Vagina (tissue), 2 donors: Measurements from ENCODE around the gene PDYN. TPM values are rescaled to one million over a fixed set of nuclear protein-coding genes. Genes with fewer than 3 reads are reported as not detected.
A peak's percentile ranks its signal among the peaks of the same experiment; 100 is the strongest.

Experiments used
- DNase-seq, 2 donors: peaks; one replicate each; pipeline ENCODE4 v3.0.0-alpha.2; 2017; ENCODE audit errors: extremely low spot score in 2 of 2
- H3K27ac ChIP-seq: fragments of 200-600 bp; sonication (generic); one replicate; pipeline ENCODE4 v1.5.1; 2019
- H3K27me3 ChIP-seq: fragments of 200-600 bp; sonication (generic); one replicate; pipeline ENCODE4 v1.5.1; 2019
- H3K36me3 ChIP-seq, 2 donors: fragments of 200-600 bp; sonication (generic); one replicate each; pipeline ENCODE4 v1.5.1; 2017 to 2019
- H3K4me1 ChIP-seq: fragments of 200-600 bp; sonication (generic); one replicate; pipeline ENCODE4 v1.5.1; 2019
- H3K4me3 ChIP-seq, 2 donors: fragments of 200-600 bp; sonication (generic); 1 replicate in 1 of 2; 2 replicates in 1 of 2; pipeline ENCODE4 v1.5.1; 2016 to 2019
- H3K9me3 ChIP-seq: fragments of 200-600 bp; sonication (generic); one replicate; pipeline ENCODE4 v1.5.1; 2019
- POLR2A ChIP-seq, 2 donors: fragments of 450-650 bp; IDR thresholded peaks; one replicate each; pipeline ENCODE4 v1.6.1; 2017; ENCODE audit warnings: antibody characterized with exemption in 2 of 2, mild to moderate bottlenecking in 2 of 2, moderate library complexity in 2 of 2
- POLR2AphosphoS5 ChIP-seq, 2 donors: sonication (generic); formaldehyde crosslinking; IDR thresholded peaks; one replicate each; pipeline ENCODE4 v1.9.0; 2017; ENCODE audit warnings: antibody characterized with exemption in 2 of 2, mild to moderate bottlenecking in 2 of 2, low read depth in 1 of 2; ENCODE audit not compliant: insufficient read depth in 1 of 2
- intact Hi-C: fragments of 100-400 bp; cut with DNase I; formaldehyde crosslinking; loops from one replicate; pipeline ENCODE4 v1.15.1; 2023
- total RNA-seq: library from RNA; depleted of rRNA; stranded (reverse); fragments of >200 nt; gene quantifications from one replicate; pipeline ENCODE4 v1.2.3, GENCODE V29; 2016
- TF ChIP-seq, protein P1 (sequence below), 3 experiments: fragments of 450-650 bp in 2 of 3; fragments of 200-600 bp in 1 of 3; sonication (generic) in 1 of 3; IDR thresholded peaks; one replicate each; pipeline ENCODE4 v1.5.1; 2017 to 2019; ENCODE audit warnings: antibody characterized with exemption in 3 of 3, mild to moderate bottlenecking in 2 of 3, moderate library complexity in 2 of 3

Gene PDYN
- total RNA-seq, 1 donor from 2014 or later: not detected

DNA sequence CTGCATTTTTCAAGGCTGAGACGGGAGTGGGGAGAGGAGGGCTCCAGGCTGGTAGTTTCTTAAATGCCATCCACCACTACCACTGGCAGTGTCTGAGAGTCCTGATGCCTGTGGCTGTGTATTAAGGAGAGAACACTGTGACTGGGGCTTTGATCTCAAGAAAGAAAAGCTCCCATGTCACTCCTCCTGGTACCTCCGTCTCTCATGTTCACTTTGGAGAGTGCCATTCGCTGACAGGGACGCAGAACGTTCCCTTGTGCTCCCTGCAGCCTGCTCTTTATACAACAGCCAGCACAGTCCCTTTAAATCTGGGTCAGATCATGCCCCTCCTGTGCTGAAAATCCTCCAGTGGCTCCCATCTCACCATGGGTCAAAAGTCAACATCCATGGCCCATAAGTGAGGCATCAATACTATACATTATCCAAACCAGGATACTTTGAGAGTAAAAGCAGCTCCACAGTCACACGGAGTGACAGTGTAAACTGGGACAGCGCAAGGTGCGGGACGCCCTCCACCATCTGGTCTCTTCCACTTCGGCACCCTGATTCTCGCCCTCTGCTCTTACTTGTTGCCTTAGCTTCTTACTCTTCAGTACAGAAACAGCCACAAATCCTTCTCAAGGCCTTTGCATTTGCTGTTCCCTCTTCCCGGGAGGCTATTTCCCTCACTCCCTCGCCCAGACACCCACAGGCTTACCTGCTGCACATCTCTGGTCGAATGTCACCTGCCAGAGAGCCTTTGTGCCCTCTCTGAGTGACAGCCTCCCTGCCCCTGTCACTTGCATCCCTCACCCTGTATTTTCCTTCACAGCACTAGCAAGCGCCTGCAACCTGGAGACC lies 20.0 kb downstream of the PDYN start:
- no peak for DNase-seq
- intact Hi-C loops: no loop called here
- Histone ChIP-seq H3K9me3 (no peaks in the 10 kb centered on the region), H3K4me1 (no peaks in the 10 kb centered on the region), H3K27me3 (no peaks in the 10 kb centered on the region), H3K36me3 (no peaks in the 10 kb centered on the region), H3K4me3 (no peak overlapping the region), H3K27ac (no peak overlapping the region)
- TF ChIP-seq, protein P1, sequence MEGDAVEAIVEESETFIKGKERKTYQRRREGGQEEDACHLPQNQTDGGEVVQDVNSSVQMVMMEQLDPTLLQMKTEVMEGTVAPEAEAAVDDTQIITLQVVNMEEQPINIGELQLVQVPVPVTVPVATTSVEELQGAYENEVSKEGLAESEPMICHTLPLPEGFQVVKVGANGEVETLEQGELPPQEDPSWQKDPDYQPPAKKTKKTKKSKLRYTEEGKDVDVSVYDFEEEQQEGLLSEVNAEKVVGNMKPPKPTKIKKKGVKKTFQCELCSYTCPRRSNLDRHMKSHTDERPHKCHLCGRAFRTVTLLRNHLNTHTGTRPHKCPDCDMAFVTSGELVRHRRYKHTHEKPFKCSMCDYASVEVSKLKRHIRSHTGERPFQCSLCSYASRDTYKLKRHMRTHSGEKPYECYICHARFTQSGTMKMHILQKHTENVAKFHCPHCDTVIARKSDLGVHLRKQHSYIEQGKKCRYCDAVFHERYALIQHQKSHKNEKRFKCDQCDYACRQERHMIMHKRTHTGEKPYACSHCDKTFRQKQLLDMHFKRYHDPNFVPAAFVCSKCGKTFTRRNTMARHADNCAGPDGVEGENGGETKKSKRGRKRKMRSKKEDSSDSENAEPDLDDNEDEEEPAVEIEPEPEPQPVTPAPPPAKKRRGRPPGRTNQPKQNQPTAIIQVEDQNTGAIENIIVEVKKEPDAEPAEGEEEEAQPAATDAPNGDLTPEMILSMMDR (IDR thresholded peaks at IDR 0.05): no peak
- TF ChIP-seq POLR2AphosphoS5 (IDR thresholded peaks at IDR 0.05; ENCODE audit: insufficient read depth in 1 of 2, low read depth in 1 of 2) (no peak), POLR2A (IDR thresholded peaks at IDR 0.05) (no peak)

DNA sequence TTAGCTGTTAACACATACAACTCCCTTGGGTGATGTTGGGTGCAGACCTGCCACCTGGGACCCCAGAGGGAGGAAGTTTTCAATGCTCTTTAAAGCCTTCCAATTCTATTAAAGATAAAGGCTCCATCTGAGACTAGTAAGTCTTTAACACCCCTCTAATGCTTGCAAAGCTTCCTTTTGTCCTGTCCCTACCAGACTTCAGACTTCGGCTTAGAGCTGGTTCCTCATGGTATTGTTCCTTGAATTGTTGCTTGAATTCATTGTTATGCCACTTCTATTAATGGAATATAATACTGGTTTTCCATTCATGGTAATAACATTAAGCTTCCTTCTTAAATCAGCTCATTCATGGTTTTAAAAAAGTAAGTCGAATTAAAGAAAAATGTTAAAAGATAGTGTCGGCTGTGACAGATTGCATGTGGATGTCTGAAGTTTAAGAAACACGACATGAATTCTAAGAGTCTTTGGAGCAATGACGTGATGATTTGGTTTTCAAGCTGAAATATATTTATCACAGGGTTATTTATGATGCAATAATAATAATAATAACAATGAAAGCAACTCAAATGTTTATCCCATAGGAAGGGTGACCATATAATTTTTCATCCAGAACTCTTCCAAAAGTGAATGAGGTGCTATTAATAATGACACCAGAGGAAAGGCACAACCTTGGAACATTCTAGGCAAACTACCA lies 21.8 kb downstream of the PDYN start:
- H3K36me3 ChIP-seq: no peaks in the 10 kb centered on the region
- no peak overlapping the region for H3K4me3 ChIP-seq
- H3K9me3 ChIP-seq: no peaks in the 10 kb centered on the region
- no peaks in the 10 kb centered on the region for H3K27me3 ChIP-seq
- DNase-seq: no peak
- no peaks in the 10 kb centered on the region for H3K4me1 ChIP-seq
- H3K27ac ChIP-seq: no peak overlapping the region
- intact Hi-C loops: no loop called here
- TF ChIP-seq, protein P1 (IDR thresholded peaks at IDR 0.05): no peak
- TF ChIP-seq POLR2AphosphoS5 (IDR thresholded peaks at IDR 0.05; ENCODE audit: insufficient read depth in 1 of 2, low read depth in 1 of 2): no peak
- no peak for TF ChIP-seq POLR2A (IDR thresholded peaks at IDR 0.05)

DNA sequence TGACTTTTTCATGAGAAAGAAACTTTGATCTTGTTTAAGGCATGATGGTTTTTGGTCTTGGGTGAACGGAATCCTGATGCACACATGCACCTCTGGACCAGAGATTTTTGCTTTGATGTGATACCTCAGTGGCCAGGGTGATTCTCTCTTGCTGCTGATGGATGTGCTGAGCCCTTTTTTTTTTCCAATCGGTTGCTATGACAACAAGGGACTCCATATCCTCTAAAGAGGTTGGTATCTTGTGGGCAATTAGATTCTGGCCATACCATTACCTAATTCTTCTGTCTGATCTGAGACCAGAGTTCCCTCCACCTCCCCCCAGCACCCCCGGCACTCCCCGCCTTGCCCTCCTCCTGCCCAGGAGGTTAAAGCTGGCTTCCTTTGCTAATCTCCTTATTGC lies 24.9 kb downstream of the PDYN start:
- peaks cover 12% of the 10 kb centered on the region for H3K4me1 ChIP-seq
- no peaks in the 10 kb centered on the region for H3K9me3 ChIP-seq
- intact Hi-C loops: loop anchor here (5.0 kb wide), 1 partner anchor 203 kb away; no protein-coding TSS in a partner anchor
- no peak overlapping the region for H3K4me3 ChIP-seq
- no peaks in the 10 kb centered on the region for H3K36me3 ChIP-seq
- TF ChIP-seq POLR2A (IDR thresholded peaks at IDR 0.05) (no peak), POLR2AphosphoS5 (IDR thresholded peaks at IDR 0.05; ENCODE audit: insufficient read depth in 1 of 2, low read depth in 1 of 2) (no peak)
- TF ChIP-seq, protein P1 (IDR thresholded peaks at IDR 0.05): no peak
- no peak for DNase-seq
- H3K27me3 ChIP-seq: no peaks in the 10 kb centered on the region
- no peak overlapping the region for H3K27ac ChIP-seq

DNA sequence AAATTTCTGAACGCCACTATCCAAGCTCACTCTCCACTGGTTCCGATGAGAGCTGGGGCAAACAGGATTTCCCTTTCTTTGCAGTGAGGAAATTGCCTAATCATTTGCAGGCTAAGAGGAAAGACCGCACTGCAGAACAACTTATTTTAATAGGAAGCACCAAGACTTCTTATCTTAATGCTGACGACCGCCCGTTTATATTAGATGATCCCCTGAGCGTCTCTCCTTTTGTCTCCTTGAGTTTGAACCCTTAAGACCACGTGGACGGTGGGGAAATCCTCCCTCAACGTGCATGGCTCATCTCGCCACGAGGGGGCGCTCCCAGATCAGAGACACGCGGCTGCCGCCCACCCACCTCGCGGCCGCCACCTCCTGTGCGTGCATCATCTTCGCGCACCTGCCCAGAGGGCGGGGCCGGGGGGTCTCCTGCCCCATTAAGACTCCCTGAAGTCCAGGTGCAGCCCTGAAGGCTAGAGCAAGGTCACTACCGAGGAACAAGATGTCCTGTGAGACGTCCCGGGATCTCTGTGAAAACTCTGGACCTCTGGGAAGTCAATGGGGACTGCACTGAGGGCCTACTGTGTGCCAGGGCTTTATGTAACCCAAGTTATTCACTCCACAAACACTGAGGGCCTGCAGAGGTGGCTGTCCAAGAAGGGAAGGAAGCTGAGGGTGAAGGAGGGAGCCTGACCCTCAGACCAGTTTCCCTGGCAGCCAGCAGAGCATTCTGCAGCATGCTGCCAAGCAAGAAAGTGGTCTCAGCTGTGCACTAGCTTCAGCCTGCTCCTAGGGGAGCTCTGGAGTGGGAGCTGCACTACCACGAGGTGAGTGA lies 28.1 kb downstream of the PDYN start:
- Histone ChIP-seq H3K36me3 (no peaks in the 10 kb centered on the region), H3K27me3 (no peaks in the 10 kb centered on the region), H3K27ac (no peak overlapping the region), H3K4me1 (peaks cover 12% of the 10 kb centered on the region), H3K4me3 (peak overlapping the region in 1 of 2 donors; percentile 16), H3K9me3 (no peaks in the 10 kb centered on the region)
- intact Hi-C loops: loop anchor here (5.0 kb wide), 1 partner anchor 207 kb away; no protein-coding TSS in a partner anchor
- TF ChIP-seq POLR2AphosphoS5 (IDR thresholded peaks at IDR 0.05; ENCODE audit: insufficient read depth in 1 of 2, low read depth in 1 of 2) (peak; percentile 25 to 43), POLR2A (IDR thresholded peaks at IDR 0.05) (no peak)
- TF ChIP-seq, protein P1 (IDR thresholded peaks at IDR 0.05): peak; percentile 56 to 93 (median 91)
- no peak for DNase-seq
